ENCODE measurements around the gene SPEG. TPM values are rescaled to one million over a fixed set of nuclear protein-coding genes. Genes with fewer than 3 reads are reported as not detected.

The SPEG gene
- total RNA-seq, 1 donor, result 48.8 TPM

DNA sequence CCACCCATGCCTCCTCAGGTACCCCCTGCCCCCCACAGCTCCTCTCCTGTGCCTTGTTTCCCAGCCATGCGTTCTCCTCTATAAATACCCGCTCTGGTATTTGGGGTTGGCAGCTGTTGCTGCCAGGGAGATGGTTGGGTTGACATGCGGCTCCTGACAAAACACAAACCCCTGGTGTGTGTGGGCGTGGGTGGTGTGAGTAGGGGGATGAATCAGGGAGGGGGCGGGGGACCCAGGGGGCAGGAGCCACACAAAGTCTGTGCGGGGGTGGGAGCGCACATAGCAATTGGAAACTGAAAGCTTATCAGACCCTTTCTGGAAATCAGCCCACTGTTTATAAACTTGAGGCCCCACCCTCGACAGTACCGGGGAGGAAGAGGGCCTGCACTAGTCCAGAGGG lies 17.3 kb upstream of the SPEG start:
- TF ChIP-seq, protein P1, sequence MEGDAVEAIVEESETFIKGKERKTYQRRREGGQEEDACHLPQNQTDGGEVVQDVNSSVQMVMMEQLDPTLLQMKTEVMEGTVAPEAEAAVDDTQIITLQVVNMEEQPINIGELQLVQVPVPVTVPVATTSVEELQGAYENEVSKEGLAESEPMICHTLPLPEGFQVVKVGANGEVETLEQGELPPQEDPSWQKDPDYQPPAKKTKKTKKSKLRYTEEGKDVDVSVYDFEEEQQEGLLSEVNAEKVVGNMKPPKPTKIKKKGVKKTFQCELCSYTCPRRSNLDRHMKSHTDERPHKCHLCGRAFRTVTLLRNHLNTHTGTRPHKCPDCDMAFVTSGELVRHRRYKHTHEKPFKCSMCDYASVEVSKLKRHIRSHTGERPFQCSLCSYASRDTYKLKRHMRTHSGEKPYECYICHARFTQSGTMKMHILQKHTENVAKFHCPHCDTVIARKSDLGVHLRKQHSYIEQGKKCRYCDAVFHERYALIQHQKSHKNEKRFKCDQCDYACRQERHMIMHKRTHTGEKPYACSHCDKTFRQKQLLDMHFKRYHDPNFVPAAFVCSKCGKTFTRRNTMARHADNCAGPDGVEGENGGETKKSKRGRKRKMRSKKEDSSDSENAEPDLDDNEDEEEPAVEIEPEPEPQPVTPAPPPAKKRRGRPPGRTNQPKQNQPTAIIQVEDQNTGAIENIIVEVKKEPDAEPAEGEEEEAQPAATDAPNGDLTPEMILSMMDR (IDR thresholded peaks at IDR 0.05; ENCODE audit: insufficient read depth, low read depth, low read length), result no peak
- DNase-seq (ENCODE audit: low read depth), result no peak
- H3K4me3 ChIP-seq (ENCODE audit: low read depth, low read length), result no peak overlapping the region

DNA sequence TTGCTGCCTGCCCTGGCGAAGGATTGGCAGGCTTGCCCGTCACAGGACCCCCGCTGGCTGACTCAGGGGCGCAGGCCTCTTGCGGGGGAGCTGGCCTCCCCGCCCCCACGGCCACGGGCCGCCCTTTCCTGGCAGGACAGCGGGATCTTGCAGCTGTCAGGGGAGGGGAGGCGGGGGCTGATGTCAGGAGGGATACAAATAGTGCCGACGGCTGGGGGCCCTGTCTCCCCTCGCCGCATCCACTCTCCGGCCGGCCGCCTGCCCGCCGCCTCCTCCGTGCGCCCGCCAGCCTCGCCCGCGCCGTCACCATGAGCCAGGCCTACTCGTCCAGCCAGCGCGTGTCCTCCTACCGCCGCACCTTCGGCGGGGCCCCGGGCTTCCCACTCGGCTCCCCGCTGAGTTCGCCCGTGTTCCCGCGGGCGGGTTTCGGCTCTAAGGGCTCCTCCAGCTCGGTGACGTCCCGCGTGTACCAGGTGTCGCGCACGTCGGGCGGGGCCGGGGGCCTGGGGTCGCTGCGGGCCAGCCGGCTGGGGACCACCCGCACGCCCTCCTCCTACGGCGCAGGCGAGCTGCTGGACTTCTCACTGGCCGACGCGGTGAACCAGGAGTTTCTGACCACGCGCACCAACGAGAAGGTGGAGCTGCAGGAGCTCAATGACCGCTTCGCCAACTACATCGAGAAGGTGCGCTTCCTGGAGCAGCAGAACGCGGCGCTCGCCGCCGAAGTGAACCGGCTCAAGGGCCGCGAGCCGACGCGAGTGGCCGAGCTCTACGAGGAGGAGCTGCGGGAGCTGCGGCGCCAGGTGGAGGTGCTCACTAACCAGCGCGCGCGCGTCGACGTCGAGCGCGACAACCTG lies 16.3 kb upstream of the SPEG start, which contains the start of gene DES:
Gene DES, plus strand, starts transcription at position 223 of the 857 bp plus-strand sequence. Its CDS starts 86 bp downstream, at position 309.
- DNase-seq (ENCODE audit: low read depth), result no peak
- TF ChIP-seq, protein P1 (IDR thresholded peaks at IDR 0.05; ENCODE audit: insufficient read depth, low read depth, low read length), result no peak
- H3K4me3 ChIP-seq (ENCODE audit: low read depth, low read length), result no peak within 1 kb of the TSS

DNA sequence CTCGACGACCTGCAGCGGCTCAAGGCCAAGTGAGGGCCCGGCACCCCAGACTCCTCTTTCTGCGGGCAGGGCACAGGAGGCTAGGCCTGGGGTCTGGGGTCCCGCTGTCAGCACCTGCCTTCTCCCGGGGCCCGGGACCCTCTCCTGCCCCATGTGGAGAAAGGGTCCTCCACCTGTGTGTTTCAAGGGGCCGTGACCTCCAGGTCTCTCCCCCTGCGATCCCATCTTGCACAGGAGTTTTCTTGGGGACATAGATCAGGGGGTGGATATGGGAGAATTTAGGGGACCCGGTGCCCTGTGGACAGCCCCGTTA lies 15.7 kb upstream of the SPEG start:
- TF ChIP-seq, protein P1 (IDR thresholded peaks at IDR 0.05; ENCODE audit: insufficient read depth, low read depth, low read length), result no peak
- DNase-seq (ENCODE audit: low read depth), result no peak
- H3K4me3 ChIP-seq (ENCODE audit: low read depth, low read length), result no peak overlapping the region

DNA sequence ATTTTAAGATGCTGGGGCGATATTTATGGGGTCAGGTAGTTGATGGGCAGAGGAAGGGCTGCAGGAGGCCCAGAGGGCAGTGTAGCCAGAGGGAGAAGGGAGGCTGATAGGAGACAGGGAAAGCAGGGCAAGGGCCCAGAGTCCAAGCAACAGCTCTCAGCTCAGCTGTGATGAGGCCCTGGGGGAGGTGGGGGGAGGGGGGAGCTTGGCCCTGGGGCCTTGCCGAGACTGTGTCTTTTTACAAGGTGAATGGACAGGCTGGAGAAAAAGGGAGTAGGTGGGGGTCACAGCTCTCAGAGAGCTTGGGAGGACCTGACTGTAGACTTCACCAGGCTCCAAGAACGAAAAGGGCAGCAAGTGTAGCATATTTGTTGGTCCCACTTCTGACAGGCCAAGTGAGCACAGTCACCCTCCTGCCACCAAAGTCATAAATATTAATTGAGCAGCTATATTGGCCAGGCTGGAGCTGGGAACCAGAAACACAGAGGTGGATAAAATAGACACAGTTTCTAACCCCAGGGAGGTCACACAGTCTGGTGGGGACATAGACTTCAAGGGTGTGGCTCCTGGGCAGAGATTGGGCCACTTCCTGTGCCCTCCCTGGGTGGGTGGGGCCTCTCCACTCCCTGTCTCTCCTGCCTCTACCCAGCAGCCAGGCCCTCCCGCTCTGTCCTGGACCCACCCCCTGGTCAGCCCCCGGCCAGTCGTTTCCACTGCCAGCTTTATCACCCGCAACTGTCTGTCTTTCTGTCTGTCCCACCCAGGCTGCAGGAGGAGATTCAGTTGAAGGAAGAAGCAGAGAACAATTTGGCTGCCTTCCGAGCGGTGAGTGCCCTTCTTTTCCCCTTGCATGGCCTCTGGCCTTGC lies 15.1 kb upstream of the SPEG start:
- TF ChIP-seq, protein P1 (IDR thresholded peaks at IDR 0.05; ENCODE audit: insufficient read depth, low read depth, low read length), result no peak
- H3K4me3 ChIP-seq (ENCODE audit: low read depth, low read length), result no peak overlapping the region
- no peak for DNase-seq (ENCODE audit: low read depth)

DNA sequence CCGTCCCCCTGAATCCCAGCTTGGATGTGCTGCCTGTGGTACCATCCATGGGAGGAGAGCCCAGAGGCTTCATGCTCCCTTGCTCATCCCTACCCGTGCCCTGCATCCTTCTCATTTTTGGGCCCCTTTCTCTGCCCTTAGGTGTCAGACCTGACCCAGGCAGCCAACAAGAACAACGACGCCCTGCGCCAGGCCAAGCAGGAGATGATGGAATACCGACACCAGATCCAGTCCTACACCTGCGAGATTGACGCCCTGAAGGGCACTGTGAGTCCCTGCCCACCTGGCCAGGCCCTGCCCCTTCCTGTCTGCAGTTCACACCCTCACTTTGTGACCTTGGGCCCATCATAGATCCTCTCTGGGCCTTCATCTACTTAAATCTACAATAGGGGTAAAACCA lies 14.0 kb upstream of the SPEG start:
- TF ChIP-seq, protein P1 (IDR thresholded peaks at IDR 0.05; ENCODE audit: insufficient read depth, low read depth, low read length), result no peak

DNA sequence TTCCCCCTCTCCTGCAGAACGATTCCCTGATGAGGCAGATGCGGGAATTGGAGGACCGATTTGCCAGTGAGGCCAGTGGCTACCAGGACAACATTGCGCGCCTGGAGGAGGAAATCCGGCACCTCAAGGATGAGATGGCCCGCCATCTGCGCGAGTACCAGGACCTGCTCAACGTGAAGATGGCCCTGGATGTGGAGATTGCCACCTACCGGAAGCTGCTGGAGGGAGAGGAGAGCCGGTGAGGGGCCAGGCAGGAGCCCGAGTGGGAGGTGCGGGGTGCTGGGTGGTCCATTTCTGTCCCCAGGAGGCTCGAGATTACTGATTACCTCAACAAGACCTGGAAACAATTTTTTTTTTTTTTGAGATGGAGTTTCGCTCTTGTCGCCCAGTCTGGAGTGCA lies 13.3 kb upstream of the SPEG start:
- no peak overlapping the region for H3K4me3 ChIP-seq (ENCODE audit: low read depth, low read length)
- TF ChIP-seq, protein P1 (IDR thresholded peaks at IDR 0.05; ENCODE audit: insufficient read depth, low read depth, low read length), result no peak
- DNase-seq (ENCODE audit: low read depth), result no peak

More for the DNA sequence above, 14.0 kb upstream of the SPEG start:
- no peak for DNase-seq (ENCODE audit: low read depth)
- H3K4me3 ChIP-seq (ENCODE audit: low read depth, low read length), result no peak overlapping the region
